ENCODE results near the gene RNF4.

Gene RNF4

GRCh38 chr4:2432991-2433530 lies 35.8 kb upstream of the RNF4 start:
- no peaks in the 10 kb centered on the region for H3K27me3 ChIP-seq (ENCODE audit: insufficient read depth, poor library complexity, severe bottlenecking)
- DNase-seq (ENCODE audit: low read depth in 1 of 2, low spot score in 1 of 2), result no peak
- no peak for TF ChIP-seq GABPA (IDR thresholded peaks at IDR 0.05; ENCODE audit: low read depth)
- TF ChIP-seq, protein P1, sequence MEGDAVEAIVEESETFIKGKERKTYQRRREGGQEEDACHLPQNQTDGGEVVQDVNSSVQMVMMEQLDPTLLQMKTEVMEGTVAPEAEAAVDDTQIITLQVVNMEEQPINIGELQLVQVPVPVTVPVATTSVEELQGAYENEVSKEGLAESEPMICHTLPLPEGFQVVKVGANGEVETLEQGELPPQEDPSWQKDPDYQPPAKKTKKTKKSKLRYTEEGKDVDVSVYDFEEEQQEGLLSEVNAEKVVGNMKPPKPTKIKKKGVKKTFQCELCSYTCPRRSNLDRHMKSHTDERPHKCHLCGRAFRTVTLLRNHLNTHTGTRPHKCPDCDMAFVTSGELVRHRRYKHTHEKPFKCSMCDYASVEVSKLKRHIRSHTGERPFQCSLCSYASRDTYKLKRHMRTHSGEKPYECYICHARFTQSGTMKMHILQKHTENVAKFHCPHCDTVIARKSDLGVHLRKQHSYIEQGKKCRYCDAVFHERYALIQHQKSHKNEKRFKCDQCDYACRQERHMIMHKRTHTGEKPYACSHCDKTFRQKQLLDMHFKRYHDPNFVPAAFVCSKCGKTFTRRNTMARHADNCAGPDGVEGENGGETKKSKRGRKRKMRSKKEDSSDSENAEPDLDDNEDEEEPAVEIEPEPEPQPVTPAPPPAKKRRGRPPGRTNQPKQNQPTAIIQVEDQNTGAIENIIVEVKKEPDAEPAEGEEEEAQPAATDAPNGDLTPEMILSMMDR (IDR thresholded peaks at IDR 0.05; ENCODE audit: insufficient read depth, low read length), result no peak
- TF ChIP-seq, protein P2, sequence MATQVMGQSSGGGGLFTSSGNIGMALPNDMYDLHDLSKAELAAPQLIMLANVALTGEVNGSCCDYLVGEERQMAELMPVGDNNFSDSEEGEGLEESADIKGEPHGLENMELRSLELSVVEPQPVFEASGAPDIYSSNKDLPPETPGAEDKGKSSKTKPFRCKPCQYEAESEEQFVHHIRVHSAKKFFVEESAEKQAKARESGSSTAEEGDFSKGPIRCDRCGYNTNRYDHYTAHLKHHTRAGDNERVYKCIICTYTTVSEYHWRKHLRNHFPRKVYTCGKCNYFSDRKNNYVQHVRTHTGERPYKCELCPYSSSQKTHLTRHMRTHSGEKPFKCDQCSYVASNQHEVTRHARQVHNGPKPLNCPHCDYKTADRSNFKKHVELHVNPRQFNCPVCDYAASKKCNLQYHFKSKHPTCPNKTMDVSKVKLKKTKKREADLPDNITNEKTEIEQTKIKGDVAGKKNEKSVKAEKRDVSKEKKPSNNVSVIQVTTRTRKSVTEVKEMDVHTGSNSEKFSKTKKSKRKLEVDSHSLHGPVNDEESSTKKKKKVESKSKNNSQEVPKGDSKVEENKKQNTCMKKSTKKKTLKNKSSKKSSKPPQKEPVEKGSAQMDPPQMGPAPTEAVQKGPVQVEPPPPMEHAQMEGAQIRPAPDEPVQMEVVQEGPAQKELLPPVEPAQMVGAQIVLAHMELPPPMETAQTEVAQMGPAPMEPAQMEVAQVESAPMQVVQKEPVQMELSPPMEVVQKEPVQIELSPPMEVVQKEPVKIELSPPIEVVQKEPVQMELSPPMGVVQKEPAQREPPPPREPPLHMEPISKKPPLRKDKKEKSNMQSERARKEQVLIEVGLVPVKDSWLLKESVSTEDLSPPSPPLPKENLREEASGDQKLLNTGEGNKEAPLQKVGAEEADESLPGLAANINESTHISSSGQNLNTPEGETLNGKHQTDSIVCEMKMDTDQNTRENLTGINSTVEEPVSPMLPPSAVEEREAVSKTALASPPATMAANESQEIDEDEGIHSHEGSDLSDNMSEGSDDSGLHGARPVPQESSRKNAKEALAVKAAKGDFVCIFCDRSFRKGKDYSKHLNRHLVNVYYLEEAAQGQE (IDR thresholded peaks at IDR 0.05; ENCODE audit: insufficient replicate concordance, low read depth), result no peak
- TF ChIP-seq POLR2AphosphoS5 (IDR thresholded peaks at IDR 0.05; ENCODE audit: low read depth), result no peak
- TF ChIP-seq SPI1 (IDR thresholded peaks at IDR 0.05; ENCODE audit: borderline replicate concordance, low read depth), result no peak
- H3K27ac ChIP-seq (replicated peaks), result no peak overlapping the region
- no peak overlapping the region for H3K4me3 ChIP-seq (replicated peaks; ENCODE audit: insufficient read depth, low read length)

DNA sequence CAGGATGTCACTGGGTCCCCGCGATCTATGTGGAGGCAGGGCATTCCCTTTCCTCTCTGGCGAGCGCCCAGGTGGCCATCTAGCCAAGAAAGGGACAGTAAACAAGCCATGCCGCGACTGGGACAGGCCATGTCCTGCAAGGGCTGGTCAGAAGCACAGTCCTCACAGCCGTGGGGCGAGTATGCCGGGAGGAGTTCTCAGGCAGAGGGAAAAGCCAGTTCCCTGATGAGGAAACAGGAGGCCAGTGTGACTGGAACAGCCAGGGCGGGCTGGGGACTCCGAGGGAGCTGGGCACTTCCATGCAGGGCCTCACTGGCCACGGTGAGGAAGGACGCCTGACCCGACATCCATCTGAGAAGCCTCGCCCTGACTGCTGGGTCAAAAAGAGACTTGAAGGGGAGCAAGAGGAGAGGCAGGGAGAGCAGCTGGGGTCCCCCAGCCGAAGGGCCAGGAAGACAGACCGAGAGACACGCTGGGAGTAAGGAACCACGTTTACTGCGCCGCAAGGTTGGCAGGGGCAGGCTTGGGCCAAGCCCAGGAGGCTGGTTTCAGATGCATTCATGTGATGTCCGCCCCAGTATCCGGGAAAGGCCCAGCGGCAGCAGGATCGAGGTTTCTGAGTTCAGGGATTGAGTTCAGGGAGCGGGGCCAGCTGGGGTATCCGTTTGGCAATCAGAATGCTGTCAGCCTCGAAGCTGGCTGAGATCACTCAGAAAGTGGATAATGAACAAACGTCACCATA lies 35.1 kb upstream of the RNF4 start:
- no peak for DNase-seq (ENCODE audit: low read depth in 1 of 2, low spot score in 1 of 2)
- H3K4me3 ChIP-seq (replicated peaks; ENCODE audit: insufficient read depth, low read length), result no peak overlapping the region
- H3K27me3 ChIP-seq (ENCODE audit: insufficient read depth, poor library complexity, severe bottlenecking), result no peaks in the 10 kb centered on the region
- H3K27ac ChIP-seq (replicated peaks), result no peak overlapping the region
- TF ChIP-seq SPI1 (IDR thresholded peaks at IDR 0.05; ENCODE audit: borderline replicate concordance, low read depth) (no peak), GABPA (IDR thresholded peaks at IDR 0.05; ENCODE audit: low read depth) (no peak), POLR2AphosphoS5 (IDR thresholded peaks at IDR 0.05; ENCODE audit: low read depth) (no peak)
- TF ChIP-seq, protein P1 (IDR thresholded peaks at IDR 0.05; ENCODE audit: insufficient read depth, low read length), result no peak
- TF ChIP-seq, protein P2 (IDR thresholded peaks at IDR 0.05; ENCODE audit: insufficient replicate concordance, low read depth), result no peak

DNA sequence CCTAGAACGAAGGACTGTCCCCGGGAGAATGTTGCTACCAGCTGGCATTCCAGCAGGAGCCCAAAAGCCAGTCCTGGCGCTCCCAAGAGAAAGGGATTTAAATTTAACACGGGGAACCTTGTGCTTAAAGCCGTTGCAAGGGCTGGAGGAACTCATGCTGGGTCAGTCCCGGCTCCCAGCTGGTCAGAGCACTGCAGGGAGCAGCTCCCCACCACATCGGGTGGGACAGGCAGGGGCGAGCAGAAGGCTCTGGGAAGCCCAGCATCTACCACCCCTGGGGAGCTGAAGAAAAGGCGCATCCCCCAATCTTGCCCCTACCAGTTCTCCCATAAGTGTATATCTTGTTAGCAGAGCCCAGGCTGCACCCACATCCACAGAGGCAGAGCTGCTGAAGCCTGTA lies 34.5 kb upstream of the RNF4 start:
- TF ChIP-seq GABPA (IDR thresholded peaks at IDR 0.05; ENCODE audit: low read depth) (no peak), SPI1 (IDR thresholded peaks at IDR 0.05; ENCODE audit: borderline replicate concordance, low read depth) (no peak), POLR2AphosphoS5 (IDR thresholded peaks at IDR 0.05; ENCODE audit: low read depth) (no peak)
- TF ChIP-seq, protein P1 (IDR thresholded peaks at IDR 0.05; ENCODE audit: insufficient read depth, low read length), result no peak
- TF ChIP-seq, protein P2 (IDR thresholded peaks at IDR 0.05; ENCODE audit: insufficient replicate concordance, low read depth), result no peak
- Histone ChIP-seq H3K27ac (replicated peaks) (no peak overlapping the region), H3K4me3 (replicated peaks; ENCODE audit: insufficient read depth, low read length) (no peak overlapping the region), H3K27me3 (ENCODE audit: insufficient read depth, poor library complexity, severe bottlenecking) (no peaks in the 10 kb centered on the region)
- DNase-seq (ENCODE audit: low read depth in 1 of 2, low spot score in 1 of 2), result no peak

All from HL-60 (cell line).